ENCODE results near the gene TEX26.
A peak's percentile ranks its signal among the peaks of the same experiment; 100 is the strongest.

TEX26 gene

GRCh38 chr13:31016342-31017325, 84.2 kb downstream of the TEX26 start:
- DNase-seq (ENCODE audit: low spot score) = peak; percentile 16
- TF ChIP-seq CTCF (IDR thresholded peaks at IDR 0.05) = no peak
- H3K27ac ChIP-seq = no peak overlapping the region
- H3K4me3 ChIP-seq = no peak overlapping the region

GRCh38 chr13:31018511-31018910, 86.1 kb downstream of the TEX26 start:
- Histone ChIP-seq H3K4me3 (no peak overlapping the region), H3K27ac (no peak overlapping the region)
- TF ChIP-seq CTCF (IDR thresholded peaks at IDR 0.05) = no peak
- DNase-seq (ENCODE audit: low spot score) = peak; percentile 55

GRCh38 chr13:31020996-31021395, 88.5 kb downstream of the TEX26 start:
- no peak for TF ChIP-seq CTCF (IDR thresholded peaks at IDR 0.05)
- no peak overlapping the region for H3K27ac ChIP-seq
- DNase-seq (ENCODE audit: low spot score) = no peak
- H3K4me3 ChIP-seq = no peak overlapping the region

GRCh38 chr13:31022288-31022895, 89.9 kb downstream of the TEX26 start:
- Histone ChIP-seq H3K27ac (no peak overlapping the region), H3K4me3 (no peak overlapping the region)
- DNase-seq (ENCODE audit: low spot score) = peak; percentile 1
- no peak for TF ChIP-seq CTCF (IDR thresholded peaks at IDR 0.05)

GRCh38 chr13:31022928-31023530, 90.6 kb downstream of the TEX26 start:
- DNase-seq (ENCODE audit: low spot score) = no peak
- no peak overlapping the region for H3K4me3 ChIP-seq
- TF ChIP-seq CTCF (IDR thresholded peaks at IDR 0.05) = no peak
- no peak overlapping the region for H3K27ac ChIP-seq
